GM04503 (cell line): ENCODE data around the gene CSRP3.

Source experiments
- DNase-seq: peaks from one replicate; pipeline ENCODE4 v3.0.0-alpha.2; 2012; ENCODE audit warnings: low read depth

CSRP3 gene

GRCh38 chr11:19201737-19202605 lies at the start of gene CSRP3:
Gene CSRP3, minus strand, starts transcription at chr11:19201983. Its CDS starts 9,535 bp downstream, at chr11:19192448.
- no peak for DNase-seq

DNA sequence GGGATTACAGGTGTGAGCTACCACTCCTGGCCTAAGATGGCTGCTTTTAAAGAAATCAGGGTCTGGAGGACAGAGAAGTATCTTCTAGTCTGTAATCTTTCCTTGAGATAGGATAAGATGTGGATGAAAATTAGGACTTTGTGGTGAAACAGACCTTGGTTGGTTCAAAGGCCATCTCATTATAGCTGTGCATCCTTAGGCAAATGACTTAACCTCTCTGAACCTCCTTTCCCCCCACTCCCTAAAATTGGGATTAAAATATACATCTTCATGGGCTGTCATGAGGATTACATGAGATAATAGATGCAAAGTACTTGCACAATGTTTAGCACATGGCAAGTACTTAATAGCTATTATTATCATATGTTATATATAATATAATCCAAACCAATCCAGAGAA lies 49.8 kb upstream of the CSRP3 start:
- DNase-seq = no peak

- DNase-seq = no peak
Observed at GRCh38 chr11:19246816-19247215, 45.0 kb upstream of the CSRP3 start.

- no peak for DNase-seq
Observed at GRCh38 chr11:19245351-19245750, 43.6 kb upstream of the CSRP3 start.

DNA sequence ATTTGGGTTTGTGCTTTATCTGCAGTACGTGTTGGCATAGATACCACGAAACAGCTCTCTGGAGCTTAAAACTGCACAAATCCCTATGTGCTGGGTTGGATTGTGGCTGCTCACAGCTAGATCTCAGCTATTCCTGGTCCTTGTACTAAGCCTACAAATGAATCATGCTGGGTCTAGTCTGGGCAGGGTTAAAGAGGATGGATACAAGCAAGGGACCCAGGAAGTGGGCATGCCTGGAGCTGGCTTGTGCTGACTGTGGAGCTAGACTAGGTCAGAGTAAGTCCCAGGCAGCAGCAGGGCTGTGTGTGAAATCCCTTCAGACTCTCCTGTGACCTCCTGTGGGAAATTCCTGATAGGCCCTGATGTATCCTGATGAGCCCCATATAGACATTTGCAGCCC lies 42.8 kb upstream of the CSRP3 start:
- no peak for DNase-seq

GRCh38 chr11:19244084-19244483 lies 42.3 kb upstream of the CSRP3 start:
- no peak for DNase-seq

- DNase-seq = no peak
Observed at GRCh38 chr11:19243613-19244012, 41.8 kb upstream of the CSRP3 start.

DNA sequence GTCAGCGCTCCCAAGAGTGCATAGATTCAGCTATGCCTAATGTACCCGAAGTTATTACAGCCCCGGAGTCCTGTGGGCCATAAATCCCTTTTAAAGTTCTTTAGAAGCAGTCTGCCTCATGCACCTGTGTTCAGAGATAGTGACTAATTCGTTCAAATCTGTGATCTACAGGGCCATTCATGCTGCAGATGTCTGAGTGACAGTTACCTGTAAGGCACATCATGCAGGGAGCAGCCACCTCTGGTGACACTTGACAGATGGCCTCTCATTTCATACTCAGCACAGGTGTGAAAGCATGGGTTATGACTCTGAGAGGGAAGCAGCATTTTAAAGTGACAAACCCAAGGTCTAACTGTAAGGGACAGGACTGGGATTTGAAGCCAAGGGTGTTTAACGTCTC lies 41.4 kb upstream of the CSRP3 start:
- DNase-seq = no peak

DNA sequence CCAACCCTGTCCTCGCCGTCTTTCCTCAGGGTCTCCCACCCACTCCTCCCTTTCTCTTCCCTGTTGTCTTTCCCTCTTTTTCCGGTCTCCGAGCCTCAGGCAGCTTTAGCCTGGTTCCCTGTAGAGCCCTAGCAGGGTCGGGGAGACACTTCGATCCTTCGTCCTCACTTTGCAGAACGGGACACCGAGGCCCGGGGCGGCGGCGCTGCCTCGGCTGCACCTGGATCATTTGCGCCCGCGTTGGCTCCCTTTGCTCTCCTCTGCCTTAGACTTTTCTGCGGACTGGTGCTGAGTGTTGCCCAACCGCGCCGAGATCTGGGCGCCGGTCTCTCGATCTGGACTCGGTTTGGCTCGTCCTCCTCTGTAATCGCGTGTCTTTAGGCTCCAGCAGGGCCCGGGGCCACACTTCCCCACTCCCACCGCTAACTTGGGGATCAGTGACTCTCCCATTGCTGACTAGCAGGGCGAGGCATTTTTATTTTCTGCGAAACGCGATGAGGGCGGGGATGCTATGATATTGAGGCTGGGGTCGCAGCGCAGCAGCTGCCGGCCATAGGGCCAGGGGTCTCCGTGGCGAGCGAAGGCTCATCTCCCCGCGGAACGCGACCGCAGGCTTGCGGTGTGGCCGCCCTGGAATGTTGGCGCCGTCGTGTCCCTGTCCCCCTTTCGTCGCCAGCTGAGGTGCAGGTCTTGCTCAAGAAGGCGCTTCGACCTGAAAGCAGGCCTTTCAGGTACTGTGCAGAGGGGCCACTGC lies 40.6 kb upstream of the CSRP3 start:
- DNase-seq = no peak

DNA sequence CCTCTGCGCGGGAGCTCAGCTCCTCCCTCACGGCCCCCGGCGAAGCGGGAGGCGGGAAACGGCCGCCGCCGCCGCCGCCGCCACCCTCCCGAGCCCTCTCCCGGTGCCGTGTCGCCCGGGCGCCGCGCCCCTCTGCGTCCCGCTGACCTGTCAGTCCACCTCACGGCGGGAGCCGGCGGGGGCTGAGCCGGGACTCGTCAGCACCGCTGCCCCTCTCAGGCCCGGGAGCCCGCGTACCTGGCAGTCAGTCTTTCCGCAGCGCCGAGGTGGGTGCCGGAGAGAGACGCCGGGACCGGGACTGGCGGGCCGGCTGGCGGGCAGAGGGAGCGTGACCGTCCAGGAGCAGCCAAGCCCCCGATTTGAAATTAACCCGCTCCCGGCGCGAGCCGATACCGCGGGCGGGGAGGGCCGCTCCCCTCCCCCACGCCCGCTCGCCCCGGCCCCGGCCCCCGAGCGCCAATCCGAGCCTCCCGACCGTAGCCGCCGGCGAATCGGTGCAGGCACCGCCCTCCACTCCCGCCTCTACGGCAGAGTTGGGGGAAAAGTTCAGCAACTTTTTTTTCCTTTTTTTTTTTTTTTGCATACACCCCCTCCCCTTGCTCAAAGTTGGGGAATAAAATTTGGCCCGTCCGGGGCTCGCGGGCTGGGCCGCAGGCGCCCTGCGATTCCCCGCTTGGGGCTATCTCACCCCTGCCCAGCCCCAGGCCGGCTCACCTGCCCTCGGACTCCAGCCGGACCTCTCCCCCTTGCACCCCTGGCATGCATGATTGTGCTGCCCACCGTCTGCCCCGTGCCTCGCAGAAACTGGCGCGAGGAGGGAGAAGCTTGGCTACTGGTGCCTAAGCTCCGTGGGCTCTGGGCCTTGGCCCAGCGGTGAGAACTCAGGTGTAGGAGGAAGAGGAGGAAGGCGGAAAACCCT lies 39.7 kb upstream of the CSRP3 start:
- no peak for DNase-seq

- peak; percentile 42 for DNase-seq
Observed at GRCh38 chr11:19240420-19241259, 38.9 kb upstream of the CSRP3 start, which contains the start of gene E2F8. Gene E2F8, minus strand, starts transcription at chr11:19240945. Its CDS starts 824 bp downstream, at chr11:19240121.

DNA sequence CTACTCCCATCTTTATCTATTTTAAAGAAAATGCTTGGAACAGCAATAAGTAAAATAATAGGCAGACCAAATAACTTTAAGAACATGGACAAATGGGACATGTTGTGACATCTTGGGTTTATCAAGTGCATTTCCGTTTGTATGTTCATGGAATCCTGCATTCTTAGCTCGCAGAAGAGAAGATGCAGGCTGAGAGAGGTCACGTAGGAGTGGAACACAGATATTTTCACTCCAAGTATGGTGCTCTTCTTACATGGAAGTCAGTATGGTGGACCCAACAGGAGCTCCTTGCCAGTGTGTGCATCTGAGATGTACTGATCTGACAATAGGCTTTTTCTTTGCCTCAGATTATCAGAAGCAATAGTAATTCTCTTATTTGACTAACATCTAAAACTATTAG lies 37.3 kb upstream of the CSRP3 start:
- DNase-seq = no peak

DNA sequence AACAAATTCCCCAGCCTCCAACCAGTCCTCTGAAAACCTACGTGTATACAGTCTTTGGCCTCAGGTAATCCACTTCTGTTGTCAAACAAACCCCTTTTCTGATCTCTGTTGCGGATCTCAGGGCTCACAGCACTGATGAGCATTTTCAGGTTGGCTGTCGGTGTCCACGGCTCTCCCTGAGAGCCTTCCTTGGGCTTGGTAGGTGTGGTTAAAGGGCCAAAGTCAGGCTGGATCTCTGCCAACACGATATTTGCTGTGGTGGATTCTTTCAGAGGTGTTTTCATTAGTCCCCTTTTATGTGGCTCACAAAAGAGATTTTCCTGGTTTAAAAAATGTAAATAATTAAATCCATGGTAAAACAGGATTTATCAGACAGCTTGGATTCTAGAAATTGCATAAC lies 36.0 kb upstream of the CSRP3 start:
- no peak for DNase-seq

GRCh38 chr11:19237381-19237780 lies 35.6 kb upstream of the CSRP3 start:
- no peak for DNase-seq

- no peak for DNase-seq
Observed at GRCh38 chr11:19234231-19234817, 32.5 kb upstream of the CSRP3 start.

DNA sequence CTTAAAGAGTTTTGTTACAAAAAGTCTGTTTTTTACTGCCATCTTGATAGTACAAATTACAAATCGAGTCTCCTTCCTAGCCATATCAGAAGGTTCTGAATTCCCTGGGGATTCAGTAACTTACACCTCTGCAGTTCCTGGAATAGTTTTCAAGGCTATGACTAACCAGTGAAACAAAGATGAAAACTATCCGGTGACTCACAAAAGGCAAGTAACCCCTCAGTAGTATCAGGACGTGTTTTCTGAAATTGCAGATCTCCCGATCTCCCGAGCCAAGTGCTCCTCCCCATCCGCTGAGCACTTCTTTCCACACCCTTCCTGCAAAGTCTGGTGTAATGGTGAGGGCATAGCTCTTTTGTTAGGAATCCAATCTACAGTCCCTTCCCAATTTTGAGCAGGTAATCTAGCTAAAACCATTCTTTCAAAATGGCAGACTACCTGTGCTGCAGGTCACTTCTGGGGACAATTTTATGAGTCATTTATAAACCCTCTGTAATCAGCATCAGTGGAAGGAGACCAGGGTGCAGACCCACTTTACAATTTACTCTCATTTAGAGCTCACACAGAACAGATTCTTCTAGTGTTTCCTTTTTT lies 31.2 kb upstream of the CSRP3 start:
- DNase-seq = peak; percentile 48

DNA sequence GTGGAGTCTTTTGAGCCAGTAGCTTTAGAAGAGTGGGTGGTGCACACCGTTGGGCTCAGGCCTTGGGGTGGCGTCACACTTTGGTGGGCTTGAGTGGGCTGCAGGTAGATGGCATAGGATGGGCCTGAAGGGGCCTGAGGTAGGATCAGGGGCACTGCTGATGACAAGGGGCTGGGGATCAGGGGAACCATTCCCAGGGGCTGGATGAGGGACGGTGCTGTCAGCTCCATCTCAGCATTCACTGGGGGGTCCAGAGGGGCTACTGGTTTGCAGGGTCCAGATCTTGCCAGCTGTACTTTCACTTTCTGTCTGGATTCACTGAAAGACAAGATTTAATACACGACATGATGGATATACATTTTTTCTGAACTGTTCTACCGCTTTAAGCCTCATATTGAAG lies 27.9 kb upstream of the CSRP3 start:
- DNase-seq = no peak

DNA sequence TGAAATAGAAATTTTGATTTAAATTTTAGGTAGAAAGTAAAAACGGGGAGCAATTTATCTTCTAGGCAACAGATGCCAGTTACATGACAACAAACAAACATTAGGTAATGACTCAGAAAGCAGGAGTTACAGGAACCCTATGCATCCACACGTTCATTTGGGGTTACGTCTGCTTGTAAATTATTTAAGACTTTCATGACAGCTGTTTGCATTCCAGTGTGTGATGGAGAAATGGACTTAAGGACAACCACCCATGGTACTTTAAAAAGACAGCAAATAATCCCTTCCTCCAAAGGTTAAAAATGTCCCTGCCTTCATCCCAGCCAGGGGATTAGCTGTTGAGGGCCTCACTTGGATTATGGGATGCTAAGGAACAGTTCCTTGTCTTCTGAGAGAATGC lies 27.2 kb upstream of the CSRP3 start:
- DNase-seq = no peak

DNA sequence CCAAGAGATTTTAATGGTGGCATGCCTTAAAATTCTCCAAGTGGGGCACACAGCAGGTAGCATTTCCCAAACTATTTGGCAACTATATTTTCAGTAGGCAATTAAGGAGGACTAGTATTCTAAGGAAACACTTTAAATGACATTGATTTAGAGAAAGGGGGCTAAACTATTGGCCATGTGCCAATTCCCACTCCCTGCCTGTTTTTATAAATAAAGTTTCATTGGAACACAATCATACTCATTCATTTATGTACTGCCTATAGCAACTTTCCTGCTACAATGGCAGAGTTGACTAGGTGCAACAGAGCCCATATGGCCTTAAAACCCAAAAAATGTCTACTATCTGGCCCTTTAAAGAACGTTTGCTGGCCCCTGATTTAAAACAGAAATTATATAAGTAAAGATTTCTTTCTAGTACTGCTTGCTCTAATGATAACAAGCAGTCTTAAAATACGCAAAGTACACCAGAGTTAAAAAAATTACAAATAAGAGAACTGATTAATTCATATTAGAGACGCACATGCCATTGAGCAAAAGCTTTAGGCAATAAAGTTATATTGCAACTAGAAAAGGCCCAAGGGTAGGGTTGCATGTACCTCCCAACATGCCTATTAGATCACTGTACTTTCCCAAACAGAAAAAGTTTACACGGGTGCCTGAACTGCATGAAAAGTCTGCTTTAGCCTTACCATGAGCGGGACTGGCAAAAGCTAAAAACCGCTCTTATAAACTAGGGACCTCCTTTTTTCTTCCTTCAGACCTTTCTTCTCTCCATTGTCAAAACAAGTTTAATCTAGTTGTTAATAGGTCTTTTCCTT lies 24.8 kb upstream of the CSRP3 start:
- no peak for DNase-seq

DNA sequence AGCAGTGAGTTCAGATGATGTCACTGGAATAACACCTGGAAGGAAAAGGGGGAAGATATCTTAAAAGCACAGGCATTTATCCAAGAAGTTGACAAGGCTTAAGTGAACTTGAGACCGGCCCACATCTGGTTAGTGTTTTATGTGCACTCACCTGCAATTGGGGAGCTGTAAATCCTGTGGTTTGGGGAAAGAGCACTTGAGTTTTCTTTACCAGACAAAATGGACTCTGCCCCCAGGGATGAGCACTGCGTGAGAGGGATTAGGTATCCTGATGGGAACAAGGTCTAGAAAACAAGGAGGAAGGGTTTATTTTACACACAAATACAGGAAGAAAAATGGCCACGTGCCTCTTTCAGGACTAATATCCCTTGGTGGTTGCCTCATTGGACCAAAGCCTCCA lies 23.8 kb upstream of the CSRP3 start:
- no peak for DNase-seq
